Measurements from ENCODE around the gene GNAZ.

DNA sequence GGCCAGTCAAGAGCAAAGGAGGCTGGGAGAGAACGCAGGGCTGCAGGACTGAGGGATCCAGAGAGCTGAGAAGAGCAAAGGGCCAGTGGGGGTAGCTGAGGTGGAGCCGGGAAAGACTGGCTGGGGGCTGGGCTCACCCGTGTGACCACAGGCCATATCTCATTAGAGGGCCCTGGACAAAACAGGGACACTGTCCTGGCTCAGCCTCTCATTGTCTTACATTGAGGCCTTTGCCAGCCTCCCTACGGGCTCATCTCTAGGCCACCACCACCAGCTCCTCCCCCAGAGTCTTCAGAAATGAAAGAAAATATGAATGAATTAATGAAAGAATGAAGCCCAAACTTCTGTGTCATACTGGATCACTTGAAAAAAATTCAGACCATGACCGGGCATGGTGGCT is 84.1 kb downstream of the GNAZ start:
- TF ChIP-seq CTCF (IDR thresholded peaks at IDR 0.05): no peak
- no peak for TF ChIP-seq ZFX (IDR thresholded peaks at IDR 0.05; ENCODE audit: borderline replicate concordance)
